Fibroblast of peridontal ligament (primary cell): ENCODE data around the gene GPR157.
A peak's percentile ranks its signal among the peaks of the same experiment; 100 is the strongest.

Experiments
- DNase-seq: peaks from one replicate; pipeline ENCODE4 v3.0.0-alpha.2; 2010; ENCODE audit errors: extremely low read depth

Gene GPR157

GRCh38 chr1:9087411-9088125 is 41.3 kb downstream of the GPR157 start:
- DNase-seq, result no peak

GRCh38 chr1:9086796-9087195 is 42.1 kb downstream of the GPR157 start:
- no peak for DNase-seq

GRCh38 chr1:9086045-9086444 is 42.9 kb downstream of the GPR157 start:
- DNase-seq, result no peak

- no peak for DNase-seq
Measured at GRCh38 chr1:9085306-9085940, 43.5 kb downstream of the GPR157 start.

DNA sequence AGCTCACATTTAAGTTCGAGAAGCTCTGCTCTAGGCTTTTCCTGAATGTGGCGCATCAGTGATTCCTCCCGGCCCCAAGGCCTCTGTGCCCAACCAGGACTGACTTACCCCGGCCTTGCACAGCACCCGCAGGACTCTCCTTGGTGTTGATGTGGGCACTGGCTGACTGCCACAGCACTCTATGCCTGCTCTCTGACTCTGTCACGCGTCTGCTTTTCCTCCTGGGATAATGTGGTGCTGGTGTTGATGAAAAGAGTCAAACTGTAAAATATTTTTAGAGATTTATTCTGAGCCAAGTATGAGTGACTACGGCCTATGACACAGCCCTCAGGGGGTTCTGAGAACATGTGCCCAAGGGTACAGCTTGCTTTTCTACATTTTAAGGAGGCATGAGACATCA is 44.0 kb downstream of the GPR157 start:
- no peak for DNase-seq

- DNase-seq, result no peak
Measured at GRCh38 chr1:9081473-9081872, 47.4 kb downstream of the GPR157 start.

- DNase-seq, result no peak
Measured at GRCh38 chr1:9080705-9081291, 48.1 kb downstream of the GPR157 start.

GRCh38 chr1:9079988-9080704 is 48.8 kb downstream of the GPR157 start:
- DNase-seq, result no peak

- DNase-seq, result no peak
Measured at GRCh38 chr1:9078752-9079500, 50.0 kb downstream of the GPR157 start.

DNA sequence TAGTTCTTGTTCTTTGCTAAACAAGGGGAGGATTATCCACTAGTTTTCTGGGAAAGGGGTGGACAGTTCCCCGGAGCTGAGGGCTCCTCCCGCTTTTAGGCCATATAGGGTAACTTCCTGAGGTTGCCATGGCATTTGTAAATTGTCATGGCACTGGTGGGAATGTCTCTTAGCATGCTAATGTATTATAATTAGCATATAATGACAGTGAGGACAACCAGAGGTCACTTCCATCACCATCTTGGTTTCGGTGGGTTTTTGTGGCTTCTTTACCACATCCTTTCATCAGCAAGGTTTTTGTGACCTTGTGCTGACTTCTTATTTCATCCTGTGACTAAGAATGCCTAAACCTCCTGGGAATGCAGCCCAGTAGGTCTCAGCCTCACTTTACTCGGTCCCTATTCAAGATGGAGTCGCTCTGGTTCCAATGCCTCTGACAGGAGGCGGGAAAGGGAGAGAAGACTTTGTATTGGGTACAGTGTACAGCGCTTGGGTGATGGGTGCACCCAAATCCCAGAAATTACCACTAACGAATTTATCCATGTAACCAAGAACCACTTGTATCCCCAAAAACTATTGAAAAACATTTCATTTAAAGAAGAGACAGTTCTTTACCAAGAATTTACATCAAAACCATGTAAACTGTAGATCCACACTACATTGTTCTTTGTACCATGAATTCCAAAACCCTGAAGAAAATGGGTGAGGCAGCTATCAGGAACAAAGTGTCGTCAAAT is 50.7 kb downstream of the GPR157 start:
- DNase-seq, result no peak

- no peak for DNase-seq
Measured at GRCh38 chr1:9075022-9075421, 53.9 kb downstream of the GPR157 start.

DNA sequence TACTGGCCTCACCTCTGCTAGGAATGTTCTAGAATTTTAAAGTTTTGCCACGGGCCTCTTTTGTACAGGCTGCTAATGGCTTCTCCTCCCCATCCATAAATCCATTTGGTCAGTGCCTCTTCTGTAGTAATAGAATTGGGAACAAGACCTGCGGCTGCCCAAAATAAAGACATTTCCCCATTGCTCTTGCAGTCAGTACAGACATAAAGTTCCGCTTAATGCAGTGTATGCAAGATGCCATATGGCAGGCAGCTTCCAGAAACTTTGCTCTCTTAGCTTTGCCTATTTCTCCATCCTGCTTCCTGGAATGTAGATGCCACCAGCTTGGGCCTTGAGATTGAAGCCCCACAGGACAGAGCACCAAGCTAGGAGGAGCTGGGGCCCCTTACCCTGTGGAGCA is 55.8 kb downstream of the GPR157 start:
- DNase-seq, result no peak

DNA sequence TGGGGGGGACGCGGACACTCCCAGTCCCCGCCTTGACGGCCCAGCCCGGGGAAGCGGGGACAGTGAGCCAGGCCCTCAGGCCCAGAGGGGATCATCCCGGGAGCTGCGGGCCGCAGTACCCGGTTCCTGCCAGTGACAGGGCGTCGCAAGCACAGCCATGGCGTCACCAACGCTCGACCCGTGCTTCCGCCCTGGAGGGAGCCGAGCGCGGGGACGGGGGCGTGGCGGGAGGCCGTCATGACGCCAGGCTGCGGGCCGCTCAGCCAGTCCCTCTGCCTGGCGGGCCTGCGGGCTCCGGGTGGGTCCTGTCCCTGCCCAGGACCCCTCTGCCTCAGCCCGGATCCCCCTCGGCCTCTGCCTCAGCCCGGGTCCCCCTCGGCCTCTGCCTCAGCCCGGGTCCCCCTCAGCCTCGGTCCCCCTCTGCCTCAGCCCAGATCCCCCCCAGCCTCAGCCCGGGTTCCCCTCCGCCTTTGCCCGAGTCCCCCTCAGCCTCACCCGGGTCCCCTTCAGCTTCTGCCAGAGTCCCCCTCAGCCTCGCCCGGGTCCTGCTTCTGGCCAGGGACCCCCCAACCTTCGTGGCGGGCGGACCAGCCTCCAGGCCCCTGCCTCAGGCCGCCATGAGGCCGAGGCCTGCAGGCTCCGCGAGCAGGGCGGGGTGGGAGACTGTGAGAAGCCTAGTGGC is 57.2 kb downstream of the GPR157 start:
- no peak for DNase-seq

- no peak for DNase-seq
Measured at GRCh38 chr1:9070486-9070885, 58.4 kb downstream of the GPR157 start.

DNA sequence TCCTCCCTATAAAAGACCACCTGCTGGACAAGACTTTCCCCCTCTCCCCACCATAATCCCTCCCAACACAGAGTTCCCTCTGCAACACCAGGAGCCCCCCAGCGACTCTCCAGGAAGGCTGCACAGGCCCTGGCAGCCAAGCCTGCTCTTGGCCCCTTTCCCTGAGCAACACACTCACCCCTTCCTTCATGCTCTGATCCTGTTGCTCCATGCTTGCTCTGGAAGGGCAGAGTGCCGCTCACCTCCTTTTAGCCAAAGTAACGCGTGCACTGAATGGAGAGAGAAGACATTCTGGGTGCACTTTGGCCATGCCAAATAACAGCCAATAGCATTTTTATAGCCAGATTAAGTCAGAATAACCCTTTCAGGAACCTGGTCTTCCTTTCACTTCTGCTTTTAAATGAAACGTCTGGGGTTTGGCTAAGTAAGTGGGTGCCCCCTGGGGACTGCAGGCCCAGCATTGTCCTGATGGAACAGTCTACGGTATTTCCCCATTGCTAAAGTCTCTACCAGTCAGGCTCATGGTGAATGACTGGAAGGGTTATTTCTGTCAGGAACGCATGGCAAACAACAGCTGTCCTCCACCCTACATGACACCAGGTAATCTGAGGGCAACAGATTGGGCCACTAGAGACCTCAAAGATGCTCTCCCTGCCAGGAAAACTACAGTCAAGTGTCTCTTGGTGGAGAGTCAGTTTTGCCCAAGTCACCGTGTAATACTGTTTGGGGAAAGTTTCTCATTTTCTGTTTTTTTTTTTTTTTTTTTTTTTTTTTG is 59.4 kb downstream of the GPR157 start, which contains the start of gene SLC2A5:
Gene SLC2A5 (minus strand): TSS at position 310 of the 775 bp plus-strand sequence. CDS start 99 bp downstream, at position 211.
- no peak for DNase-seq

GRCh38 chr1:9068981-9069325 is 59.9 kb downstream of the GPR157 start:
- DNase-seq, result peak; percentile 49

GRCh38 chr1:9066945-9067807 is 61.7 kb downstream of the GPR157 start:
- DNase-seq, result peak; percentile 83

- DNase-seq, result no peak
Measured at GRCh38 chr1:9065213-9065751, 63.6 kb downstream of the GPR157 start.
